WTC11 (cell line): Measurements from ENCODE around the gene RSAD1.

Experiments
- AR ChIP-seq: fragments of 250-450 bp; sonication (Bioruptor Pico); IDR thresholded peaks from 2 replicates; pipeline ENCODE4 v1.9.0; 2021; ENCODE audit warnings: mild to moderate bottlenecking
- CTCF ChIP-seq: fragments of 200-600 bp; IDR thresholded peaks from 2 replicates; pipeline ENCODE4 v1.8.0; 2022; ENCODE audit warnings: antibody characterized with exemption
- ESRRA ChIP-seq: sonication (generic); formaldehyde crosslinking; IDR thresholded peaks from 2 replicates; pipeline ENCODE4 v1.8.1; 2022; ENCODE audit warnings: mild to moderate bottlenecking, missing genetic modification reagents, borderline replicate concordance
- FOXP4 ChIP-seq: sonication (generic); formaldehyde crosslinking; IDR thresholded peaks from 2 replicates; pipeline ENCODE4 v1.8.0; 2022; ENCODE audit warnings: mild to moderate bottlenecking, missing genetic modification reagents
- GTF2I ChIP-seq: fragments of 250-450 bp; sonication (Bioruptor Pico); conservative IDR thresholded peaks from 2 replicates; pipeline ENCODE4 v1.4.0; 2021; ENCODE audit warnings: mild to moderate bottlenecking
- HMGXB4 ChIP-seq: sonication (generic); formaldehyde crosslinking; IDR thresholded peaks from 2 replicates; pipeline ENCODE4 v1.8.1; 2023; ENCODE audit warnings: mild to moderate bottlenecking, moderate library complexity, missing genetic modification reagents
- JUN ChIP-seq: sonication (generic); formaldehyde crosslinking; IDR thresholded peaks from 2 replicates; pipeline ENCODE4 v1.8.0; 2023; ENCODE audit warnings: mild to moderate bottlenecking, missing genetic modification reagents
- SP1 ChIP-seq: sonication (generic); formaldehyde crosslinking; conservative IDR thresholded peaks from 2 replicates; pipeline ENCODE4 v1.8.1; 2022; ENCODE audit warnings: missing genetic modification reagents
- TCF7 ChIP-seq: sonication (generic); formaldehyde crosslinking; IDR thresholded peaks from 2 replicates; pipeline ENCODE4 v1.8.0; 2022; ENCODE audit warnings: mild to moderate bottlenecking, low read depth, missing genetic modification reagents, moderate library complexity

GRCh38 chr17:50443505-50443974, 35.1 kb upstream of the RSAD1 start:
- TF ChIP-seq CTCF (no peak), HMGXB4 (CRISPR knock-in tag) (no peak), SP1 (no peak), JUN (CRISPR knock-in tag) (no peak), TCF7 (no peak), FOXP4 (CRISPR knock-in tag) (no peak), ESRRA (CRISPR knock-in tag) (no peak), GTF2I (CRISPR knock-in tag) (no peak), AR (CRISPR knock-in tag) (no peak)
